Karpas-422 (cell line): ENCODE data around the gene REC114. TPM values are rescaled to one million over a fixed set of nuclear protein-coding genes. Genes with fewer than 3 reads are reported as not detected.

Experiments
- DNase-seq: peaks from one replicate; pipeline ENCODE4 v3.0.0-alpha.2; 2015
- H2AFZ ChIP-seq: fragments of 200-600 bp; sonication (generic); 2 replicates; pipeline ENCODE4 v1.6.1; 2014; ENCODE audit warnings: antibody characterized with exemption, low read length, mixed read lengths
- H3K27ac ChIP-seq: fragments of 200-600 bp; sonication (generic); 2 replicates; pipeline ENCODE4 v1.5.1; 2014; ENCODE audit warnings: mild to moderate bottlenecking, low read length, moderate library complexity
- H3K27me3 ChIP-seq: fragments of 200-600 bp; sonication (generic); 2 replicates; pipeline ENCODE4 v1.6.1; 2014; ENCODE audit warnings: low read length, mixed read lengths
- H3K36me3 ChIP-seq: fragments of 200-600 bp; sonication (generic); 2 replicates; pipeline ENCODE4 v1.6.1; 2014; ENCODE audit warnings: low read length, mixed read lengths; ENCODE audit not compliant: insufficient read depth
- H3K4me1 ChIP-seq: fragments of 200-600 bp; sonication (generic); 2 replicates; pipeline ENCODE4 v1.6.1; 2014; ENCODE audit warnings: mild to moderate bottlenecking, low read length, mixed read lengths
- H3K4me2 ChIP-seq: fragments of 200-600 bp; sonication (generic); 2 replicates; pipeline ENCODE4 v1.6.1; 2014; ENCODE audit warnings: low read length, low read depth, mild to moderate bottlenecking; ENCODE audit not compliant: poor library complexity, severe bottlenecking
- H3K4me3 ChIP-seq: fragments of 200-600 bp; sonication (generic); 2 replicates; pipeline ENCODE4 v1.5.1; 2014; ENCODE audit warnings: mild to moderate bottlenecking, antibody characterized with exemption, low read length, mixed read lengths
- H3K79me2 ChIP-seq: fragments of 200-600 bp; sonication (generic); 2 replicates; pipeline ENCODE4 v1.6.1; 2014; ENCODE audit warnings: mild to moderate bottlenecking, low read length, mixed read lengths
- H3K9ac ChIP-seq: fragments of 200-600 bp; sonication (generic); 2 replicates; pipeline ENCODE4 v1.6.0; 2014; ENCODE audit warnings: low read length
- H3K9me2 ChIP-seq: fragments of 200-600 bp; sonication (generic), shearing (Covaris generic); replicated peaks from 2 replicates; pipeline ENCODE4 v1.6.0; 2014; ENCODE audit warnings: mild to moderate bottlenecking, low read length, moderate library complexity; ENCODE audit not compliant: insufficient read depth
- H3K9me3 ChIP-seq: fragments of 300-700, 200-600 bp; sonication (generic); 2 replicates; pipeline ENCODE4 v1.6.1; 2014; ENCODE audit warnings: low read length, mixed read lengths
- H4K20me1 ChIP-seq: fragments of 200-600 bp; sonication (generic); 2 replicates; pipeline ENCODE4 v1.6.1; 2014; ENCODE audit warnings: mild to moderate bottlenecking, antibody characterized with exemption, low read length, low read depth; ENCODE audit not compliant: insufficient read depth
- total RNA-seq: library from RNA; depleted of rRNA; stranded (reverse); fragments of >200 nt; shearing (Covaris generic); gene quantifications from 2 replicates; pipeline ENCODE4 v1.2.3, GENCODE V29; 2014; ENCODE audit warnings: low replicate concordance

Gene REC114
- total RNA-seq, 1 experiment from 2014 or later: not detected

DNA sequence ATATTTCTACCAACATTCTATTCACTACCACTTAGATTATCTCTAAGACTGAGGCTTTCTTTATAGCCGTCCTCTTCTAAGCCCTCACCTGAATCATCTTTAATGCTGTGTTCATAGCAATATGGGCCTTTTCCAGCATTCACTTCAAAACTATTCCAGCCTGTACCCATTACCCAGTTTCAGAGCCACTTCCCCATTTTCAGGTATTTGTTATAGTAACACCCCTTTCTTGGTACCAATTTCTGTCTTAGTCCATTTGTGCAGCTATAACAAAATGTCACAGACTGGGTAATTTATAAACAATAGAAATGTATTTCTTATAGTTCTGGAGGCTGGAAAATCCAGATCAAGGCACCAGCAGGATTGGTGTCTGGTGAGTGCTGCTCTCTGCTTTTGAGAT, 45.7 kb downstream of the REC114 start:
- no peak overlapping the region for H3K9ac ChIP-seq
- no peaks in the 10 kb centered on the region for H3K9me3 ChIP-seq
- H4K20me1 ChIP-seq: no peaks in the 10 kb centered on the region
- no peaks in the 10 kb centered on the region for H3K27me3 ChIP-seq
- no peak overlapping the region for H3K27ac ChIP-seq
- no peaks in the 10 kb centered on the region for H3K36me3 ChIP-seq
- H3K79me2 ChIP-seq: no peaks in the 10 kb centered on the region
- no peaks in the 10 kb centered on the region for H3K4me1 ChIP-seq
- no peak overlapping the region for H2AFZ ChIP-seq
- no peak overlapping the region for H3K4me2 ChIP-seq
- H3K9me2 ChIP-seq: no peaks in the 10 kb centered on the region
- no peak for DNase-seq
- no peak overlapping the region for H3K4me3 ChIP-seq

- no peaks in the 10 kb centered on the region for H3K27me3 ChIP-seq
- no peaks in the 10 kb centered on the region for H3K4me1 ChIP-seq
- H3K9me3 ChIP-seq: no peaks in the 10 kb centered on the region
- no peak overlapping the region for H3K27ac ChIP-seq
- H3K9me2 ChIP-seq: no peaks in the 10 kb centered on the region
- no peaks in the 10 kb centered on the region for H4K20me1 ChIP-seq
- no peaks in the 10 kb centered on the region for H3K36me3 ChIP-seq
- DNase-seq: no peak
- no peak overlapping the region for H3K9ac ChIP-seq
- H3K4me2 ChIP-seq: no peak overlapping the region
- H2AFZ ChIP-seq: no peak overlapping the region
- H3K79me2 ChIP-seq: no peaks in the 10 kb centered on the region
- H3K4me3 ChIP-seq: no peak overlapping the region
Observed at GRCh38 chr15:73493922-73494321, 51.0 kb downstream of the REC114 start.

- Histone ChIP-seq H4K20me1 (no peaks in the 10 kb centered on the region), H3K27me3 (no peaks in the 10 kb centered on the region)
Observed at GRCh38 chr15:73495181-73495580, 52.2 kb downstream of the REC114 start.

DNA sequence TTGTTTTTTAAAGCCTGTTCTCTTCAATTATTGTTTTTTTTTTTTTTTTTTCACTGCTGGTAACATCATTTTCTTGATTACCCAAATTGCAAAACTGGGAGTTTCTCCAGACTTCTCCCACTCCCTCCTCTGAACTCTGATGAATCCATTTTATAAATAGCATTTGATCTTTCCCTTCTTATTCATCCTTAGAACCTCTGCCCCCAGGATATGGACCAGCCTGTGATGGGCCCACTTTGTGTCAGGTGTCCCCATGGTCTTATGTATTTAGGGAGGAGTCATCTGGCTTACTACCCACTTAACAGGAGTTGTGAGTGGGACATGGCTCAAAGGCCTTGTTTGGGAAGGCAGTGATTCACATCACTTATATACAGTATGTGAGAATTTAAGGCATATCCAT, 57.7 kb downstream of the REC114 start:
- H3K27ac ChIP-seq: no peak overlapping the region
- H3K4me3 ChIP-seq: no peak overlapping the region
- no peak for DNase-seq
- H3K9me3 ChIP-seq: no peaks in the 10 kb centered on the region
- H3K4me2 ChIP-seq: no peak overlapping the region
- no peaks in the 10 kb centered on the region for H3K36me3 ChIP-seq
- no peak overlapping the region for H3K9ac ChIP-seq
- no peaks in the 10 kb centered on the region for H3K4me1 ChIP-seq
- no peak overlapping the region for H2AFZ ChIP-seq
- H3K79me2 ChIP-seq: no peaks in the 10 kb centered on the region
- no peaks in the 10 kb centered on the region for H4K20me1 ChIP-seq
- no peaks in the 10 kb centered on the region for H3K9me2 ChIP-seq
- no peaks in the 10 kb centered on the region for H3K27me3 ChIP-seq

More at GRCh38 chr15:73495181-73495580, 52.2 kb downstream of the REC114 start:
- Histone ChIP-seq H3K9ac (no peak overlapping the region), H3K9me2 (no peaks in the 10 kb centered on the region), H3K9me3 (no peaks in the 10 kb centered on the region), H3K79me2 (no peaks in the 10 kb centered on the region), H3K4me1 (no peaks in the 10 kb centered on the region), H2AFZ (no peak overlapping the region), H3K4me3 (no peak overlapping the region), H3K4me2 (no peak overlapping the region), H3K27ac (no peak overlapping the region), H3K36me3 (no peaks in the 10 kb centered on the region)
- DNase-seq: no peak

- Histone ChIP-seq H3K4me3 (no peak overlapping the region), H3K27ac (no peak overlapping the region), H3K36me3 (no peaks in the 10 kb centered on the region), H3K9ac (no peak overlapping the region), H3K9me2 (no peaks in the 10 kb centered on the region), H3K79me2 (no peaks in the 10 kb centered on the region), H3K27me3 (no peaks in the 10 kb centered on the region), H3K9me3 (no peaks in the 10 kb centered on the region), H4K20me1 (no peaks in the 10 kb centered on the region), H3K4me1 (no peaks in the 10 kb centered on the region), H3K4me2 (no peak overlapping the region), H2AFZ (no peak overlapping the region)
- no peak for DNase-seq
Observed at GRCh38 chr15:73504885-73505284, 61.9 kb downstream of the REC114 start.

DNA sequence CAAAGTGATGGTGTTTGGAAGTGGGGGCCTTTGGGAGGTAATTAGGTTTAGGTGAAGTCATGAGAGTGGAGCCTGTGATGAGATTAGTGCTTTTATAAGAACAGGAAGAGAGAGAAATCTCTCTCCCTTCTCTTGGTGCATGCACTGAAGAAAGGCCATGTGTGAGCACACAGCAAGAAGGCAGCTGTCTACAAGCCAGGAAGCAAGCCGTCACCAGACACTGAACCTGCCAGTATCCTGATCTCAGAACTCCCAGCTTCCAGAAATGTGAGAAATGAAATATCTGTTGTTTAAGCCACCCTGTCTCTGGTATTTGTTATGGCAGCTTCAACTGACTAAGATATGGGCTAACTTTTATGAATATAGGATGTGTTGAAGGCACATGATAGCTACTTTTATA, 72.6 kb downstream of the REC114 start:
- no peaks in the 10 kb centered on the region for H4K20me1 ChIP-seq
- H3K4me2 ChIP-seq: no peak overlapping the region
- no peak overlapping the region for H2AFZ ChIP-seq
- H3K27me3 ChIP-seq: no peaks in the 10 kb centered on the region
- no peak overlapping the region for H3K4me3 ChIP-seq
- H3K9me3 ChIP-seq: no peaks in the 10 kb centered on the region
- no peaks in the 10 kb centered on the region for H3K9me2 ChIP-seq
- H3K79me2 ChIP-seq: no peaks in the 10 kb centered on the region
- no peak overlapping the region for H3K27ac ChIP-seq
- no peak for DNase-seq
- no peaks in the 10 kb centered on the region for H3K4me1 ChIP-seq
- H3K9ac ChIP-seq: no peak overlapping the region
- no peaks in the 10 kb centered on the region for H3K36me3 ChIP-seq

GRCh38 chr15:73517566-73517965, 74.6 kb downstream of the REC114 start:
- Histone ChIP-seq H3K27me3 (no peaks in the 10 kb centered on the region), H2AFZ (no peak overlapping the region), H3K79me2 (no peaks in the 10 kb centered on the region), H4K20me1 (no peaks in the 10 kb centered on the region), H3K4me1 (no peaks in the 10 kb centered on the region), H3K4me2 (no peak overlapping the region), H3K36me3 (no peaks in the 10 kb centered on the region), H3K9ac (no peak overlapping the region), H3K27ac (no peak overlapping the region), H3K9me2 (no peaks in the 10 kb centered on the region), H3K9me3 (no peaks in the 10 kb centered on the region), H3K4me3 (no peak overlapping the region)
- DNase-seq: no peak

- no peaks in the 10 kb centered on the region for H3K36me3 ChIP-seq
- H2AFZ ChIP-seq: no peak overlapping the region
- H3K4me2 ChIP-seq: no peak overlapping the region
- no peaks in the 10 kb centered on the region for H3K9me2 ChIP-seq
- H3K9me3 ChIP-seq: no peaks in the 10 kb centered on the region
- H3K27me3 ChIP-seq: no peaks in the 10 kb centered on the region
- H3K27ac ChIP-seq: no peak overlapping the region
- no peaks in the 10 kb centered on the region for H3K79me2 ChIP-seq
- H4K20me1 ChIP-seq: no peaks in the 10 kb centered on the region
- DNase-seq: no peak
- no peak overlapping the region for H3K4me3 ChIP-seq
- H3K9ac ChIP-seq: no peak overlapping the region
- no peaks in the 10 kb centered on the region for H3K4me1 ChIP-seq
Observed at GRCh38 chr15:73518180-73518862, 75.4 kb downstream of the REC114 start.
